HUES6 (cell line): ENCODE results near the gene FES.
A peak's percentile ranks its signal among the peaks of the same experiment; 100 is the strongest.

Source experiments
- H3K27ac ChIP-seq: 2 replicates; pipeline ENCODE4 v1.7.0; 2013; ENCODE audit warnings: low read depth, mild to moderate bottlenecking, low read length, inconsistent platforms
- H3K27me3 ChIP-seq: 2 replicates; pipeline ENCODE4 v1.6.1; 2013; ENCODE audit warnings: low read length; ENCODE audit not compliant: control insufficient read depth, insufficient read depth
- H3K36me3 ChIP-seq: 2 replicates; pipeline ENCODE4 v1.6.1; 2013; ENCODE audit warnings: low read length; ENCODE audit not compliant: control insufficient read depth, insufficient read depth
- H3K4me1 ChIP-seq: 2 replicates; pipeline ENCODE4 v1.6.1; 2013; ENCODE audit warnings: low read length; ENCODE audit not compliant: control insufficient read depth, insufficient read depth
- H3K4me3 ChIP-seq: 2 replicates; pipeline ENCODE4 v1.5.1; 2013; ENCODE audit warnings: low read depth, low read length
- H3K9ac ChIP-seq: one replicate; pipeline ENCODE4 v1.6.1; 2013; ENCODE audit warnings: mild to moderate bottlenecking, low read length
- H3K9me3 ChIP-seq: 2 replicates; pipeline ENCODE4 v1.6.1; 2013; ENCODE audit warnings: low read depth, low read length; ENCODE audit not compliant: control insufficient read depth, insufficient read depth

Gene FES

GRCh38 chr15:90934949-90935751, 50.8 kb downstream of the FES start, which contains the start of gene UNC45A:
Gene UNC45A (plus strand): TSS chr15:90935285. CDS start chr15:90935325, 40 bp downstream.
- no peak within 1 kb of the TSS for H3K27ac ChIP-seq
- H3K4me1 ChIP-seq: peaks cover 17% of the 10 kb centered on the region
- peaks cover 8% of the 10 kb centered on the region for H3K27me3 ChIP-seq
- H3K9me3 ChIP-seq: no peaks in the 10 kb centered on the region
- peaks cover 27% of the 10 kb centered on the region for H3K36me3 ChIP-seq
- H3K4me3 ChIP-seq: peak within 1 kb of the TSS; percentile 82
- peak within 1 kb of the TSS; percentile 54 for H3K9ac ChIP-seq

- Histone ChIP-seq H3K27ac (no peak overlapping the region), H3K4me1 (peaks cover 17% of the 10 kb centered on the region), H3K9ac (no peak overlapping the region), H3K4me3 (no peak overlapping the region), H3K27me3 (peaks cover 8% of the 10 kb centered on the region), H3K9me3 (no peaks in the 10 kb centered on the region), H3K36me3 (peaks cover 41% of the 10 kb centered on the region)
These were observed 52.5 kb downstream of the FES start for GRCh38 chr15:90936823-90937222.

GRCh38 chr15:90938261-90938660, 54.0 kb downstream of the FES start:
- Histone ChIP-seq H3K27ac (no peak overlapping the region), H3K4me3 (no peak overlapping the region), H3K9me3 (no peaks in the 10 kb centered on the region), H3K4me1 (peaks cover 14% of the 10 kb centered on the region), H3K27me3 (peaks cover 4% of the 10 kb centered on the region), H3K36me3 (peaks cover 56% of the 10 kb centered on the region), H3K9ac (no peak overlapping the region)

GRCh38 chr15:90939756-90940155, 55.5 kb downstream of the FES start:
- H3K27me3 ChIP-seq: no peaks in the 10 kb centered on the region
- H3K4me1 ChIP-seq: peaks cover 10% of the 10 kb centered on the region
- H3K9ac ChIP-seq: no peak overlapping the region
- no peaks in the 10 kb centered on the region for H3K9me3 ChIP-seq
- no peak overlapping the region for H3K27ac ChIP-seq
- peaks cover 71% of the 10 kb centered on the region for H3K36me3 ChIP-seq
- no peak overlapping the region for H3K4me3 ChIP-seq

- Histone ChIP-seq H3K27ac (no peak overlapping the region), H3K9me3 (no peaks in the 10 kb centered on the region), H3K36me3 (peaks cover 76% of the 10 kb centered on the region), H3K9ac (no peak overlapping the region), H3K4me1 (peaks cover 5% of the 10 kb centered on the region), H3K27me3 (no peaks in the 10 kb centered on the region), H3K4me3 (no peak overlapping the region)
These were observed 56.7 kb downstream of the FES start for GRCh38 chr15:90941038-90941437.

- Histone ChIP-seq H3K9me3 (no peaks in the 10 kb centered on the region), H3K9ac (no peak overlapping the region), H3K4me1 (no peaks in the 10 kb centered on the region), H3K4me3 (no peak overlapping the region), H3K36me3 (peaks cover 79% of the 10 kb centered on the region), H3K27ac (no peak overlapping the region), H3K27me3 (no peaks in the 10 kb centered on the region)
These were observed 58.2 kb downstream of the FES start for GRCh38 chr15:90942354-90943120.

GRCh38 chr15:90945091-90945490, 60.8 kb downstream of the FES start:
- Histone ChIP-seq H3K4me3 (no peak overlapping the region), H3K27ac (no peak overlapping the region), H3K36me3 (peaks cover 88% of the 10 kb centered on the region), H3K4me1 (no peaks in the 10 kb centered on the region), H3K9me3 (no peaks in the 10 kb centered on the region), H3K9ac (no peak overlapping the region), H3K27me3 (no peaks in the 10 kb centered on the region)
